Adipose tissue (tissue), 3 donors: ENCODE measurements around the gene MAIP1. TPM values are rescaled to one million over a fixed set of nuclear protein-coding genes. Genes with fewer than 3 reads are reported as not detected.
A peak's percentile ranks its signal among the peaks of the same experiment; 100 is the strongest.

Experiments used
- H3K27ac ChIP-seq: one replicate; pipeline ENCODE4 v1.5.1; 2013; ENCODE audit warnings: low read depth, low read length
- WGBS, 3 donors: extraction: QIAGEN DNeasy Blood & Tissue Kit; methylation state at CpG; one replicate each; pipeline ENCODE4 v1.1.7; 2013; 5-methylcytosine and 5-hydroxymethylcytosine counted together
- polyA plus RNA-seq, 3 donors: library from polyadenylated mRNA; stranded (reverse); fragments of 200-250 nt; gene quantifications; one replicate each; pipeline ENCODE4 v1.2.3, GENCODE V29; 2013
- donor health status: healthy with polysubstance abuse.
- donor health status: Bipolar disorder and iron deficiency.
- donor health status: healthy.

MAIP1 gene
- polyA plus RNA-seq, 3 donors: 10.1 to 18.7 (median 10.8) TPM

GRCh38 chr2:199983534-199983933, 28.2 kb downstream of the MAIP1 start:
- WGBS, 3 donors: 61 to 68% (median 65%) methylated on average over 1 of the region's 1 CpG
- no peak overlapping the region for H3K27ac ChIP-seq

DNA sequence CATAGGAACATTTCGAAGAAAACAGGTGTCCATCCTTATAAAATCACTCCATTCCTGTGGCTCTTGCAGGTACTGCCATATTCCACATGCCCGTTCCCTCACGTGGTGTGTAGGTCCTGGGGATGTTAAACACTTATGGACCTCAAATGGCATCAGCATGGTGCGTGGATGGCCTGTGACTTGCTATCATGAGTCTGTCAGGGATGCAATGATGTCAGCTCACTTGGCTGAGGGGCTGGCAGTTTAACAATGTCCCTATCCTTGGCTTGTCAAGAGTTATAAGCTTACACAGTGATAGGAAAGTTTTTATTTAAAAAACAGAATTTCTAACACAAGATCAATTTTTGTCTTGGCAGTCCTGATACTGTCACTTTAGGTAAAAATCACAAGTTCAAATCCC, 28.8 kb downstream of the MAIP1 start:
- no peak overlapping the region for H3K27ac ChIP-seq
- WGBS, 3 donors: 66 to 90% (median 83%) methylated on average over 4 of the region's 4 CpGs

DNA sequence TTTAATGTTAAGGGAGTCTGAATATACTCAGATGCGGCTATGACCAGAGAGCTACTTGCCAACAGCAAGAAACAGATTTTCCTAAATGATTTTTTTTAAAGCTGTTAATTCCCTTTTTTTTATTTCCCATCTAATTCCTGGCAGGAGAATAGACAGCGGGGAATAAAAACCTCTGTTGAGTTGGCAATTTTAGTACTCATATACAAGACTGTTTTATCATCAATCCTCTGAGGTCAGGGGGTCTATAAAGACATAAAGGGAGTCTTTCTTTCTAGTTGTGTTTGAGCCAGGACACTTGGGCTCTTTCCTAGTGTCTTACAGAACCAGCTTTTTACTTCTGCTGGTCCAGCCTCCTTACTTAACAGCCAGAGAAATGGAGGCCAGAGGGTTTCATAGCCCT, 29.4 kb downstream of the MAIP1 start:
- WGBS, 3 donors: 66 to 85% (median 71%) methylated on average over 2 of the region's 2 CpGs
- H3K27ac ChIP-seq: no peak overlapping the region

DNA sequence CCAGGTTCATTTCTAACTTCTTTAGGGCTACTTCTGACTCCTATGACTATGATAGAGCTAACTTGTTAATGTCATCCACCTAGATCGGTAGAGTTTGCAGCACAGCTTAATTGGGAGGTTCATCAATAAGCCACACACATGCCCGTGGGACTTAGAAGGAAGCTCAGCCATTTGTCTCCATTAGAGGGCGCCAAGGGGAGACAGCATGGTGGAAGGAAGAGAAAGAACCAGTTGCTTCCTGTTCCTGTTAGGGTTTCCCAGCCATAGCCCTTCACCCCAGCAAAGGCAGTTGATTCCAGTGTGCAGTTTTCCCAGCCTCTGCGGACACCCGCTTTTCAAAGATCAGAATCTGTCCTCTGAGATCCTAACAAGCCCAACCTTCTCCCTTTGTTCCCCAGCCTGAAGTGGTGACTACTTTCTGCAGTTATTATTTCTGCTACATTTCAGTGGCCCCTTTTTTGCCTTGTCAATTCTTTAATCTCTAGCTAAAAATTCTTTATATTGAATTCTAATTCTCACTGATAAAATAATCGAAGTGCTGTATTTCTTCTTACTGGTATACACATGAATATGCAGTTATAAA, 30.3 kb downstream of the MAIP1 start:
- WGBS, 3 donors: 57 to 77% (median 75%) methylated on average over 6 of the region's 6 CpGs
- no peak overlapping the region for H3K27ac ChIP-seq

DNA sequence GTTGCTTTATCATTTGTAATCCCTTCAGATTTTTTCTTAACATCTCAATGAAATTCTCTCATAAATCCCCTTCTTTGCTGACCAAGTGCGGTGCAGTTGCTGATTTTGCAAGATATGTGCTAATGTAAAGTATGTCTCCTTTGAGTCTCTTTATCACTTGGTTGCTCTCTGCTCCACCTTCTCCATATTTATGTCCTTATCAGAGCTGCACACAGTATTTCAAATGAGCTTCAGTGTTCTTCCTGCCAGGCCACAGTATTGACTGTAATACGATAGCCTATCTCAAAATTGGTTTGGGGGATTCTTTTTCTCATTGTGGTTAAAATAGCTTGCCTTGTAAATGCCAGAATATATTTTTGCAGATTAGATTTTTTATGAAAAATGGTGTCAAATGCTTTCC, 32.2 kb downstream of the MAIP1 start:
- WGBS, 3 donors: 72 to 77% (median 77%) methylated on average over 2 of the region's 2 CpGs
- no peak overlapping the region for H3K27ac ChIP-seq

GRCh38 chr2:199988151-199988550, 32.8 kb downstream of the MAIP1 start:
- H3K27ac ChIP-seq: peak overlapping the region; percentile 15
- 18 to 55% (median 26%) methylated on average over 7 of the region's 7 CpGs for WGBS, 3 donors

- WGBS, 3 donors: 93 to 98% (median 94%) methylated on average over 5 of the region's 5 CpGs
These were observed 34.4 kb downstream of the MAIP1 start for GRCh38 chr2:199989822-199990221.

GRCh38 chr2:199991691-199992090, 36.3 kb downstream of the MAIP1 start:
- no peak overlapping the region for H3K27ac ChIP-seq
- 93 to 96% (median 94%) methylated on average over 2 of the region's 2 CpGs for WGBS, 3 donors

More at GRCh38 chr2:199989822-199990221, 34.4 kb downstream of the MAIP1 start:
- no peak overlapping the region for H3K27ac ChIP-seq

GRCh38 chr2:199992296-199992695, 36.9 kb downstream of the MAIP1 start:
- H3K27ac ChIP-seq: no peak overlapping the region
- WGBS, 3 donors: 92 to 97% (median 97%) methylated on average over 3 of the region's 3 CpGs

- WGBS, 3 donors: 85 to 89% (median 87%) methylated on average over 3 of the region's 3 CpGs
- no peak overlapping the region for H3K27ac ChIP-seq
These were observed 39.0 kb downstream of the MAIP1 start for GRCh38 chr2:199994371-199994770.

GRCh38 chr2:199994896-199995295, 39.5 kb downstream of the MAIP1 start:
- 80 to 86% (median 83%) methylated on average over 2 of the region's 2 CpGs for WGBS, 3 donors
- H3K27ac ChIP-seq: no peak overlapping the region

DNA sequence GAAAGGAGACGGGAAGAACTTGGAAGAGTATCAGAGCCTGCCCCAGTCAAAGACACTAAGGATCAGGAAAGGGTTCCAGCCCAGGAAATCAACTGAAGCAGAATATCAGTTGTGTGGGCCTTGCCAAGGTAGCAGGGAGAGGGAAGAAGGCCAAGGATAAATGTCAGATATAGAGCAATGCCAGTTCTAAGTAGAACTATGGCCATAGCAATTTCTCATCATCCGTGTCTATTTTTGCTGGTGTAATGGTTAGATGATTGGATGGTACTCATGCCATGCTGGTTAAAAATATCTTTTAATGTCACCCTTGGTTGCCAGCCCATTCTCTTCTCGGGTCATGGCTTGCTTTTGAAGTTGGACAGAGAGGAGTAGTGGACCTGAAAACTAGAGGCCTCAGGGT, 41.9 kb downstream of the MAIP1 start:
- no peak overlapping the region for H3K27ac ChIP-seq
- 85 to 93% (median 89%) methylated on average over 3 of the region's 3 CpGs for WGBS, 3 donors

GRCh38 chr2:199999166-199999565, 43.8 kb downstream of the MAIP1 start:
- 92 to 96% (median 94%) methylated on average over 4 of the region's 4 CpGs for WGBS, 3 donors
- no peak overlapping the region for H3K27ac ChIP-seq

GRCh38 chr2:200000444-200001163, 45.2 kb downstream of the MAIP1 start:
- WGBS, 3 donors: 66 to 81% (median 77%) methylated on average over 2 of the region's 2 CpGs
- H3K27ac ChIP-seq: no peak overlapping the region

- 63 to 86% (median 74%) methylated on average over 1 of the region's 1 CpG for WGBS, 3 donors
- H3K27ac ChIP-seq: no peak overlapping the region
These were observed 48.1 kb downstream of the MAIP1 start for GRCh38 chr2:200003444-200003843.

DNA sequence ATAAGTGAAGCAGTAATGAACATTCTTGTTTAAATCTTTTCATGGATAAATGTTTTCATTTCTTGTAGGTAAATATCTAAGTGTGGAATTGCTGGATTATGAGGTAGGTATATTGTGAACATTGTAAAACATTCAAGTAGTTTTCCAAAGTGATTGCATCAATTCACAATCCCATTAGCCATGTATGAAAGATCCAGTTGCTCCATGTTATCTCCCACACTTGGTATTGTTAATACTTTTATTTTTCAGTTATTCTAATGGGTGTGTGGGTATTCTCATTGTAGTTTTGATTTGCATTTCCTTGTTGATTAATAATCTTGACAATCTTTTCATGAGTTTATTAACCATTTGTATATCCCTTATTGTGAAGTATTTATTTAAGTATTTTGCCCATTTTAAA, 50.3 kb downstream of the MAIP1 start:
- no peak overlapping the region for H3K27ac ChIP-seq

- no peak overlapping the region for H3K27ac ChIP-seq
- WGBS, 3 donors: 69 to 83% (median 74%) methylated on average over 1 of the region's 1 CpG
These were observed 51.9 kb downstream of the MAIP1 start for GRCh38 chr2:200007306-200007705.

GRCh38 chr2:200012401-200012800, 57.0 kb downstream of the MAIP1 start:
- WGBS, 3 donors: 95 to 97% (median 96%) methylated on average over 1 of the region's 1 CpG
- no peak overlapping the region for H3K27ac ChIP-seq
